HFFc6 (cell line): ENCODE results near the gene MLLT1. TPM values are rescaled to one million over a fixed set of nuclear protein-coding genes. Genes with fewer than 3 reads are reported as not detected.
"Not testable (repeated sequence)": the region's sequence is repeated elsewhere in the genome, so short reads cannot be mapped to it uniquely, and the experiment has no call there.

ENCODE experiments used
- DNase-seq: peaks from one replicate; pipeline ENCODE4 v3.0.0-alpha.2; 2018
- H3K27ac Mint-ChIP-seq: 2 replicates; pipeline ENCODE4 v1.8.0; 2020; ENCODE audit warnings: mild to moderate bottlenecking, mixed read lengths
- H3K27me3 Mint-ChIP-seq: 2 replicates; pipeline ENCODE4 v1.8.0; 2021; ENCODE audit warnings: mild to moderate bottlenecking, moderate library complexity, mixed read lengths; ENCODE audit not compliant: insufficient read depth
- H3K36me3 Mint-ChIP-seq: 2 replicates; pipeline ENCODE4 v1.8.0; 2021; ENCODE audit warnings: low read depth, mixed read lengths
- H3K4me1 Mint-ChIP-seq: 2 replicates; pipeline ENCODE4 v1.8.0; 2020; ENCODE audit warnings: low read depth, mixed read lengths
- H3K4me3 Mint-ChIP-seq: 2 replicates; pipeline ENCODE4 v1.8.0; 2020; ENCODE audit warnings: mild to moderate bottlenecking, moderate library complexity, mixed read lengths
- H3K9me3 Mint-ChIP-seq: 2 replicates; pipeline ENCODE4 v1.8.0; 2020; ENCODE audit warnings: mild to moderate bottlenecking, mixed read lengths
- total RNA-seq, 6 experiments: library from RNA; stranded (reverse); fragmentation: NEBNext Ultra II Directional; extraction: Animal tissue kit (Norgen Biotek cat#: 25700); gene quantifications; 2 replicates in 1 of 6; 3 replicates in 5 of 6; pipeline ENCODE4 v1.2.3, GENCODE V29; 2021
- TF ChIP-seq, protein P1 (sequence below): fragments of 200-600 bp; sonication (generic); IDR thresholded peaks from 2 replicates; pipeline ENCODE4 v1.5.0; 2021; ENCODE audit warnings: antibody characterized with exemption, mild to moderate bottlenecking

MLLT1 gene
- total RNA-seq, 6 experiments from 2014 or later = 54.6 to 69.4 (median 59.5) TPM

DNA sequence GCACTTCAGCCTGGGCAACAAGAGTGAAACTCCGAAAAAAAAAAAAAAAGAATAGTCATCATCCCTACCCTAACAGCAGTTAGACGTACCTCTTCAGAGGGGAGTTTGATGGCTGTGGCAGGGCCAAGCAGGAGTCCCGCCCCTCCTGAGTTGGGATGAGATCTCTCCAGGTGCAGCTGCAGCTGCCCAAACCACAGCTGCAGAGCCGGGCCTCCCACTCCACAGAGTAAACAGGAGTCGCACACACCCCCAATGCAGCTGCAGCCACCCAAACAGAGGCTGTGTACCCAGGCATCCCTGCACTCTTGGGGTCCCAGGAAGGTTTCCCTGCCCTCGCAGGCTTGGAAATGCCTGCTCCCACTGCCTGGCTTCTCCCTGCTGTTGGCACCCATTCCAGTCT, 17.4 kb upstream of the MLLT1 start:
- TF ChIP-seq, protein P1, sequence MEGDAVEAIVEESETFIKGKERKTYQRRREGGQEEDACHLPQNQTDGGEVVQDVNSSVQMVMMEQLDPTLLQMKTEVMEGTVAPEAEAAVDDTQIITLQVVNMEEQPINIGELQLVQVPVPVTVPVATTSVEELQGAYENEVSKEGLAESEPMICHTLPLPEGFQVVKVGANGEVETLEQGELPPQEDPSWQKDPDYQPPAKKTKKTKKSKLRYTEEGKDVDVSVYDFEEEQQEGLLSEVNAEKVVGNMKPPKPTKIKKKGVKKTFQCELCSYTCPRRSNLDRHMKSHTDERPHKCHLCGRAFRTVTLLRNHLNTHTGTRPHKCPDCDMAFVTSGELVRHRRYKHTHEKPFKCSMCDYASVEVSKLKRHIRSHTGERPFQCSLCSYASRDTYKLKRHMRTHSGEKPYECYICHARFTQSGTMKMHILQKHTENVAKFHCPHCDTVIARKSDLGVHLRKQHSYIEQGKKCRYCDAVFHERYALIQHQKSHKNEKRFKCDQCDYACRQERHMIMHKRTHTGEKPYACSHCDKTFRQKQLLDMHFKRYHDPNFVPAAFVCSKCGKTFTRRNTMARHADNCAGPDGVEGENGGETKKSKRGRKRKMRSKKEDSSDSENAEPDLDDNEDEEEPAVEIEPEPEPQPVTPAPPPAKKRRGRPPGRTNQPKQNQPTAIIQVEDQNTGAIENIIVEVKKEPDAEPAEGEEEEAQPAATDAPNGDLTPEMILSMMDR = no peak
- peaks cover 10% of the 10 kb centered on the region for H3K36me3 Mint-ChIP-seq
- no peak for DNase-seq
- H3K9me3 Mint-ChIP-seq = peaks cover 25% of the 10 kb centered on the region
- H3K27me3 Mint-ChIP-seq = peaks cover 5% of the 10 kb centered on the region
- no peak overlapping the region for H3K27ac Mint-ChIP-seq
- no peak overlapping the region for H3K4me3 Mint-ChIP-seq
- H3K4me1 Mint-ChIP-seq = no peaks in the 10 kb centered on the region

- Mint-ChIP-seq H3K9me3 (peaks cover 61% of the 10 kb centered on the region), H3K4me1 (no peaks in the 10 kb centered on the region), H3K27me3 (peaks cover 5% of the 10 kb centered on the region), H3K27ac (no peak overlapping the region), H3K36me3 (peaks cover 28% of the 10 kb centered on the region), H3K4me3 (no peak overlapping the region)
- DNase-seq = no peak
- TF ChIP-seq, protein P1 = no peak
Measured at GRCh38 chr19:6292006-6292405, 12.2 kb upstream of the MLLT1 start.

DNA sequence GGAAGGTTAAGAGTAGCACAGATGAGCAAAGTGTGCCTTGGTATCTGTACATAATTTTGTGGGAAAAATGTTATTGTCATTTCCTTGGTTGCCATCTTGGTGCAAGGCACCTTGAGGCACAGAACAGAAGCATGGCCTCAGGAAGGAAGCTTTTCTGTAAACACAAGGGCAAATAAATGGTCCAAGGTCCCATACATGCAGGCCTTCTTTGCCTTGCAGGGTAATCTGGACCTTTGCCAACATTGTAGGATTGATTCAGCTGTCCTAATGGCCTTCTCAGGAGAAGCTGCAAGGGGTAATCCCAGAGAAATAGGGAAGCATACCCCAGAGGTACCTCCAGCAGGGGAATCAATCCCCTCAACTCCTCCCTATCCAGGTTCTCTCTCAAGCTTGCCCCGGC, 9.0 kb upstream of the MLLT1 start:
- TF ChIP-seq, protein P1 = no peak
- Mint-ChIP-seq H3K4me1 (no peaks in the 10 kb centered on the region), H3K9me3 (peaks cover 55% of the 10 kb centered on the region), H3K4me3 (no peak overlapping the region), H3K36me3 (peaks cover 23% of the 10 kb centered on the region), H3K27me3 (peaks cover 12% of the 10 kb centered on the region), H3K27ac (no peak overlapping the region)
- DNase-seq = no peak

DNA sequence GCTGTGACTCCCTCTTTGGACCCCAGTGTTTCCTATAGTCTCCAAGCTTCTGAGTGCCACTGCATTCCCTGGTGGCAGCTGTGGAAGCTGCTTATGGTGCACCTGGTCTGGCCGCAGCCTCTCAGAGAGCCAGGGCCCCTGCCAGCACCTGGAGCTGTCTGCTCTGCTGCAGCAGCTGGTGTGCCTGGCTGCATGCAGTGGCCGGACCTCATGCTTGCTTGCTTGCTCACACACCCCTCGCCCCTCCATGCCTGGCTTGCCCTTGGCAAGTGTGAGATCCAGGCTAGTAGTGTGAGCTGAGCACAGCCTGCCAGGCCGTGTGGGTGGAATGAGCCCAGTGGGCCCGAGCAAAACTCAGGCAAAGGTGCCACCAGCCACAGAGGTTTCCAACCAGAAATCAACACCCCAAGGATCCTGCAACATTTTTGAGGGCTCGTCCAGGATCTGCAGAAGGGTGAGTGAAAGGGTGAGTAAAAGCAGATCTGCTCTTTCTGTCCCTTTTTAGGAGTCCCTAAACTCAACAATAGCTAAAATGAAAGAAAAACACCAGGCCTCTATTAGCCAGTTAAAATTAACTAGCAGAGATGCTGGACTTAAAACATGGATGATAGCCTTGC, 7.6 kb upstream of the MLLT1 start:
- H3K4me1 Mint-ChIP-seq = no peaks in the 10 kb centered on the region

DNA sequence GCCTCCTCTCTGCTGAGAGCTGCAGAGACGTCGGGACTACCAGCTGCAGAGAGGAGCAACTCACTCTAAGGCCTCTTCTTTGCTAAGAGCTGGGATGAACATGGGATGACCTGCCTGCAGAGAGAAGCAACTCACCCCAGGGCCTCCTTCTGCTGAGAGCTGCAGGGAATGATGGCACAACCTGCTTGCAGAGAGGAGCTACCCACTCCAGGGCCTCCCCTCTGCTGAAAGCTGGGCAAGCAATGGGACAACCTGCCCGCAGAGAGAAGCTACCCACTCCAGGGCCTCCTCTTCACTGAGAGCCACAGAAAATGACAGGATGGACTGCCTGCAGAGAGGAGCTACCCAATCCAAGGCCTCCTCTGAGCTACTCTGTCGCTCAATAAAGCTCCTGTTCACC, 6.9 kb upstream of the MLLT1 start:
- H3K27me3 Mint-ChIP-seq = peaks cover 12% of the 10 kb centered on the region
- H3K9me3 Mint-ChIP-seq = peaks cover 37% of the 10 kb centered on the region
- peaks cover 13% of the 10 kb centered on the region for H3K36me3 Mint-ChIP-seq
- no peak overlapping the region for H3K4me3 Mint-ChIP-seq
- DNase-seq = no peak
- TF ChIP-seq, protein P1 = no peak
- H3K4me1 Mint-ChIP-seq = no peaks in the 10 kb centered on the region
- H3K27ac Mint-ChIP-seq = no peak overlapping the region

More for the DNA sequence above, 7.6 kb upstream of the MLLT1 start:
- H3K27me3 Mint-ChIP-seq = peaks cover 12% of the 10 kb centered on the region
- TF ChIP-seq, protein P1 = no peak
- peaks cover 18% of the 10 kb centered on the region for H3K36me3 Mint-ChIP-seq
- H3K27ac Mint-ChIP-seq = no peak overlapping the region
- H3K4me3 Mint-ChIP-seq = no peak overlapping the region
- peaks cover 44% of the 10 kb centered on the region for H3K9me3 Mint-ChIP-seq
- no peak for DNase-seq

DNA sequence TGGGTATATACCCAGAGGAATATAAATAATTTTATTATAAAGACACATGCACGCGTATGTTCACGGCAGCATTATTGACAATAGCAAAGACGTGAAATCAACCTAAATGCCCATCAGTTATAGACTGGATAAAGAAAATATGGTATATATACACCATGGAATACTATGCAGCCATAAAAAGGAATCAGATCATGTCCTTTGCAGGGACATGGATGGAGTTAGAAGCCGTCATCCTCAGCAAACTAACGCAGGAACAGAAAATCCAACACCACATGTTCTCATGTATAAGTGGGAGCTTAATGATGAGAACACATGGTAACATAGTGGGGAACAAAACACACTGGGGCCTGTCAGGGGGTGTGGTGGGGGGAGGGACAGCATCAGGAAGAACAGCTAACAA, 2.6 kb upstream of the MLLT1 start:
- H3K4me3 Mint-ChIP-seq, DNase-seq, H3K9me3 Mint-ChIP-seq: not testable (repeated sequence)

More for the DNA sequence above, 2.6 kb upstream of the MLLT1 start:
- H3K36me3 Mint-ChIP-seq, H3K27me3 Mint-ChIP-seq, H3K27ac Mint-ChIP-seq: not testable (repeated sequence)
- peaks cover 15% of the 10 kb centered on the region for H3K4me1 Mint-ChIP-seq
